ENCODE results near the gene SAE1. TPM values are rescaled to one million over a fixed set of nuclear protein-coding genes. Genes with fewer than 3 reads are reported as not detected.

Gene SAE1
- polyA plus RNA-seq, 3 donors, result 28.3 to 54.2 (median 46.5) TPM

DNA sequence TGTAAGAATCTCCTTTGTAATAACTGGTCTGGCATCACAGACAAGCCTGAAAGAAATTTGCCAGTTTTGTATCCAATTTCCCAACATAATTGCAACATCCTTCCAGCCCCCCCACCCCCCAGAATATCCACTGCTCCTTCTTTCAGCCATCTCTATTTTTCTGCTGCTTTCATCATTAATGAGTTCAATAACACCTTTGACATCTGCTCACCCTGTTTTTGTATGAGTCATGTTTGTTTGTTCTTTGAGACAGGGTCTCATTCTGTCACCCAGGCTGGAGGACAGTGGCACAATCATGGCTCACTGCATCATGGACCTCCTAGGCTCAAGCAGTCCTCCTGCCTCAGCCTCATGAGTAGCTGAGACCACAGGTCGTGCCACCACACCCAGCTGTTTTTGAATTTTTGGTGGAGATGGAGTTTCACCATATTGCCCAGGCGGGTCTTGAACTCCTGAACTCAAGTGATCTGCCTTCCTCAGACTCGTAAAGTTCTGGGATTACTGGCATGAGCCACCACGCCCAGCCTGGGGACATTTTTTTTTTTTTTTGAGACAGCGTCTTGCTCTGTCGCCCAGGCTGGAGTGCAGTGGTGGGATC lies 10.1 kb upstream of the SAE1 start:
- intact Hi-C loops (cut with micrococcal nuclease), result no loop called here
- Histone ChIP-seq H3K27ac (ENCODE audit: low read depth in 1 of 2, low read length in 2 of 2) (no peak overlapping the region), H3K4me1 (ENCODE audit: control insufficient read depth in 1 of 2, insufficient read depth in 2 of 2, low read length in 2 of 2) (no peaks in the 10 kb centered on the region), H3K36me3 (replicated peaks in 1 of 2; ENCODE audit: control insufficient read depth in 1 of 2, insufficient read depth in 2 of 2, low read length in 2 of 2) (no peaks in the 10 kb centered on the region), H2AFZ (ENCODE audit: insufficient read depth, low read depth, low read length, poor library complexity, severe bottlenecking) (no peak overlapping the region), H3K4me3 (replicated peaks in 1 of 3; ENCODE audit: low read depth in 2 of 3, low read length in 3 of 3) (no peak overlapping the region), H3K9me3 (replicated peaks in 1 of 2; ENCODE audit: control insufficient read depth in 1 of 2, insufficient read depth in 1 of 2, low read length in 2 of 2) (no peaks in the 10 kb centered on the region), H3K9ac (ENCODE audit: insufficient read depth, low read length, poor library complexity, severe bottlenecking) (no peak overlapping the region), H3K4me2 (replicated peaks; ENCODE audit: extremely low read depth, low read length, poor library complexity, severe bottlenecking) (no peak overlapping the region), H3K79me2 (ENCODE audit: insufficient read depth, low read length) (no peaks in the 10 kb centered on the region), H3K27me3 (ENCODE audit: control insufficient read depth in 2 of 2, insufficient read depth in 2 of 2, low read length in 2 of 2) (no peaks in the 10 kb centered on the region), H4K20me1 (ENCODE audit: insufficient read depth, low read length) (no peaks in the 10 kb centered on the region)
- TF ChIP-seq, protein P1, sequence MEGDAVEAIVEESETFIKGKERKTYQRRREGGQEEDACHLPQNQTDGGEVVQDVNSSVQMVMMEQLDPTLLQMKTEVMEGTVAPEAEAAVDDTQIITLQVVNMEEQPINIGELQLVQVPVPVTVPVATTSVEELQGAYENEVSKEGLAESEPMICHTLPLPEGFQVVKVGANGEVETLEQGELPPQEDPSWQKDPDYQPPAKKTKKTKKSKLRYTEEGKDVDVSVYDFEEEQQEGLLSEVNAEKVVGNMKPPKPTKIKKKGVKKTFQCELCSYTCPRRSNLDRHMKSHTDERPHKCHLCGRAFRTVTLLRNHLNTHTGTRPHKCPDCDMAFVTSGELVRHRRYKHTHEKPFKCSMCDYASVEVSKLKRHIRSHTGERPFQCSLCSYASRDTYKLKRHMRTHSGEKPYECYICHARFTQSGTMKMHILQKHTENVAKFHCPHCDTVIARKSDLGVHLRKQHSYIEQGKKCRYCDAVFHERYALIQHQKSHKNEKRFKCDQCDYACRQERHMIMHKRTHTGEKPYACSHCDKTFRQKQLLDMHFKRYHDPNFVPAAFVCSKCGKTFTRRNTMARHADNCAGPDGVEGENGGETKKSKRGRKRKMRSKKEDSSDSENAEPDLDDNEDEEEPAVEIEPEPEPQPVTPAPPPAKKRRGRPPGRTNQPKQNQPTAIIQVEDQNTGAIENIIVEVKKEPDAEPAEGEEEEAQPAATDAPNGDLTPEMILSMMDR (IDR thresholded peaks at IDR 0.05), result no peak
- Mint-ChIP-seq H3K36me3 (no peaks in the 10 kb centered on the region), H3K4me3 (no peak overlapping the region), H3K9me3 (peaks cover 0 to 2% (median 0%) of the 10 kb centered on the region in 7 donors), H3K27me3 (ENCODE audit: low read depth in 3 of 3) (peaks cover 3 to 17% (median 14%) of the 10 kb centered on the region in 3 donors), H3K27ac (no peak overlapping the region), H3K4me1 (peaks cover 2% of the 10 kb centered on the region)
- WGBS (ENCODE audit: insufficient coverage), result 88% methylated on average over 5 of the region's 6 CpGs
- DNase-seq, result no peak

DNA sequence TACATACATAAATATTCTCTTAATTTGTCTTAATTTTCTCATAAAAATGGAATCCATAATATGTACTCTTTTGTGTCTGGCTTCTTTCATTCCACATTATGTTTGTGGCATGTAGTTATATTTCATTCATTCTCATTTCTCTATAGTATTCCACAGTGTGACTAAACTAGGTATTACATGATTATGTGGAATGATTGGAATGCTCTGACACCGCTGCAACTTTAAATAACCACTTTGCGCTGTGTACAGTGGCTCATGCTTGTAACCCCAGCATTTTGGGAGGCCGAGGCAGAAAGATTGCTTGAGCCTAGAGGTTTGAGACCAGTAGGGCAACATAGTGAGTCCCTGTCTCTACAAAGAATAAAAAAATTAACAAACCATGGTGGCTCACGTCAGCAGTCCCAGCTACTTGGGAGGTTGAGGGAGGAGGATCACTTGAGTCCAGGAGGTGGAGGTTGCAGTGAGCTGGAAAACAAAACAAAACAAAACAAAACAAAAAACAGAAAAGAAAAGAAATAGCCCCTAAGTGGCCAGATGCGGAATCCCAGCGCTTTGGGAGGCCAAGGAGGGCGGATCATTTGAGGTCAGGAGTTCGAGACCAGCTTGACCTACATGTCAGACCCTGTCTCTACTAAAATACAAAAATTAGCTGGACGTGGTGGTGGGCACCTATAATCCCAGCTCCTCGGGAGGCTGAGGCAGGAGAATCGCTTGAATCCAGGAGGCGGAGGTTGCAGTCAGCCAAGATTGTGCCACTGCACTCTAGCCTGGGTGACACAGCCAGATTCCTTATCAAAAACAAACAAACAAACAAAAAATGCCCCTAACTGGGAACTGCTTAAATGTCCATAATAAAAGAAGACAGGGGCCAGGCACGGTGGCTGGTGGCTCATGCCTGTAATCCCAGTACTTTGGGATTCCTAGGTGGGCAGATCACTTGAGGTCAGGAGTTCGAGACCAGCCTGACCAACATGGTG lies 8.0 kb upstream of the SAE1 start:
- Histone ChIP-seq H3K4me2 (replicated peaks; ENCODE audit: extremely low read depth, low read length, poor library complexity, severe bottlenecking) (no peak overlapping the region), H3K9ac (ENCODE audit: insufficient read depth, low read length, poor library complexity, severe bottlenecking) (no peak overlapping the region), H3K27me3 (ENCODE audit: control insufficient read depth in 2 of 2, insufficient read depth in 2 of 2, low read length in 2 of 2) (no peaks in the 10 kb centered on the region), H3K4me3 (replicated peaks in 1 of 3; ENCODE audit: low read depth in 2 of 3, low read length in 3 of 3) (no peak overlapping the region), H3K9me3 (replicated peaks in 1 of 2; ENCODE audit: control insufficient read depth in 1 of 2, insufficient read depth in 1 of 2, low read length in 2 of 2) (no peaks in the 10 kb centered on the region), H3K4me1 (ENCODE audit: control insufficient read depth in 1 of 2, insufficient read depth in 2 of 2, low read length in 2 of 2) (no peaks in the 10 kb centered on the region), H3K27ac (ENCODE audit: low read depth in 1 of 2, low read length in 2 of 2) (no peak overlapping the region), H2AFZ (ENCODE audit: insufficient read depth, low read depth, low read length, poor library complexity, severe bottlenecking) (no peak overlapping the region), H3K36me3 (replicated peaks in 1 of 2; ENCODE audit: control insufficient read depth in 1 of 2, insufficient read depth in 2 of 2, low read length in 2 of 2) (no peaks in the 10 kb centered on the region), H4K20me1 (ENCODE audit: insufficient read depth, low read length) (no peaks in the 10 kb centered on the region), H3K79me2 (ENCODE audit: insufficient read depth, low read length) (no peaks in the 10 kb centered on the region)
- Mint-ChIP-seq H3K4me1 (peaks cover 2% of the 10 kb centered on the region), H3K27ac (no peak overlapping the region), H3K27me3 (ENCODE audit: low read depth in 3 of 3) (peaks cover 3 to 14% (median 10%) of the 10 kb centered on the region in 3 donors), H3K9me3 (no peaks in the 10 kb centered on the region), H3K4me3 (no peak overlapping the region), H3K36me3 (no peaks in the 10 kb centered on the region)
- 97% methylated on average over 6 of the region's 14 CpGs for WGBS (ENCODE audit: insufficient coverage)
- intact Hi-C loops (cut with micrococcal nuclease), result no loop called here
- TF ChIP-seq, protein P1 (IDR thresholded peaks at IDR 0.05), result no peak
- DNase-seq, result no peak
